ENCODE data around the gene ACTC1. TPM values are rescaled to one million over a fixed set of nuclear protein-coding genes. Genes with fewer than 3 reads are reported as not detected.

ACTC1 gene
- total and polyA plus RNA-seq, 9 donors = 0.59 to 22.6 (median 1.3) TPM; not detected in 2

DNA sequence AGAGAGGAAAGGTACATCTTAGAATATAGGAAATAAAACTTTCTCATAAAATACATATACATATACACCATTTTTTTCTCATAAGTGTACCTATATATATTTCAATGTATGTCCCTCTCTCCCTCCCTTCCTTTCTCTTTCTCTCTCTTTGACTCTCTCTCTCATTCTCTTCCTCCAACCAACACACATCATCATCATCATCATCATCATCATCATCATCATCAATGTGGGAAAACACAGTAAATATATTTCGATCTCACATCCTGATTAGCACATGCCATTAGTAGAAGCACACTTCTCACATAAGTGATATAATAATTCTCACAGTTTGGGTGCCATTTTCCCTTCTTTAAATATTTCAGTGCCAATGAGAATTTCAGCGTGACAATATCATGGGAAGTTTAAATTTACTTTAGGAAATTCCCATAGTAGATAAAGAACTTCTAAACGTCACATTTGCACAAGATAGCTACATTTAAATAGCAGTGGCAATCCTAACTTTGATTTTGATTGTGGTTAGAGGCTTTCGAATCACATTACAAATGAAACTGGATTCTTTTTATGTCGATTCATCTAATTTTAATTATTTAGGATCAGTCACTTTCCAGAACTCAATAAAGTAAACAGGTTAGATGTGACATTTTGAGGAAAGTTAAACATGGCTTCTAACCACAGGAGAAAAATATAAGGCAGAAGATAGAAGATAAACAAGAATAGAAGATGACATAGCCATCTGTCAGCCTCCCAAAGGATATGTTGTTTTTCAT, 33.0 kb upstream of the ACTC1 start:
- no peaks in the 10 kb centered on the region for H3K36me3 ChIP-seq
- H3K27me3 ChIP-seq = no peaks in the 10 kb centered on the region
- H3K9me3 ChIP-seq = no peaks in the 10 kb centered on the region
- intact Hi-C loops (cut with DNase I) = no loop called here
- 76 to 82% (median 76%) methylated on average over 5 of the region's 5 CpGs for WGBS, 3 donors
- DNase-seq = no peak
- no peaks in the 10 kb centered on the region for H3K4me1 ChIP-seq (ENCODE audit: insufficient read depth)
- no peak overlapping the region for H3K27ac ChIP-seq
- TF ChIP-seq POLR2A (IDR thresholded peaks at IDR 0.05) (no peak), EP300 (IDR thresholded peaks at IDR 0.05) (no peak)
- TF ChIP-seq, protein P1, sequence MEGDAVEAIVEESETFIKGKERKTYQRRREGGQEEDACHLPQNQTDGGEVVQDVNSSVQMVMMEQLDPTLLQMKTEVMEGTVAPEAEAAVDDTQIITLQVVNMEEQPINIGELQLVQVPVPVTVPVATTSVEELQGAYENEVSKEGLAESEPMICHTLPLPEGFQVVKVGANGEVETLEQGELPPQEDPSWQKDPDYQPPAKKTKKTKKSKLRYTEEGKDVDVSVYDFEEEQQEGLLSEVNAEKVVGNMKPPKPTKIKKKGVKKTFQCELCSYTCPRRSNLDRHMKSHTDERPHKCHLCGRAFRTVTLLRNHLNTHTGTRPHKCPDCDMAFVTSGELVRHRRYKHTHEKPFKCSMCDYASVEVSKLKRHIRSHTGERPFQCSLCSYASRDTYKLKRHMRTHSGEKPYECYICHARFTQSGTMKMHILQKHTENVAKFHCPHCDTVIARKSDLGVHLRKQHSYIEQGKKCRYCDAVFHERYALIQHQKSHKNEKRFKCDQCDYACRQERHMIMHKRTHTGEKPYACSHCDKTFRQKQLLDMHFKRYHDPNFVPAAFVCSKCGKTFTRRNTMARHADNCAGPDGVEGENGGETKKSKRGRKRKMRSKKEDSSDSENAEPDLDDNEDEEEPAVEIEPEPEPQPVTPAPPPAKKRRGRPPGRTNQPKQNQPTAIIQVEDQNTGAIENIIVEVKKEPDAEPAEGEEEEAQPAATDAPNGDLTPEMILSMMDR (IDR thresholded peaks at IDR 0.05) = no peak
- H3K4me3 ChIP-seq = no peak overlapping the region

DNA sequence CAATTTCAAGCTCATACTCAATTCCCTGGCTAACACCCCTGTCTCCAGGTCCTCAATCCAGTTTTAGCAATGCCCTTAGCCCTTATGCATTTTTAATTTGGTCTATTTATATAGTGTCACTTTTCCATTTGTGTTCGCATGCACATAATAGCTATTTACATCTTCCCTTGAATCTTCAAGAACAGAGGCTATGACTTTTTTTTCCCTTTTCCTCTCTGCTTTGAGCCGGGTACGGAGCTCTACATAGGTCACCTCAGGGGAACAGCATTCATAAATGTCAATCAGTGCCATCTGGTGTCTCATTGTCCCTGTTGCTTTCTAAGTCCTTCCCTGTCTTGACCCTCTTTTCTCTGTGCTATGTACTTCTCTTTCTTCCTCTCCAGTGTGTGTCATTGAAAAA, 26.5 kb upstream of the ACTC1 start:
- intact Hi-C loops (cut with DNase I) = no loop called here
- Histone ChIP-seq H3K4me1 (ENCODE audit: insufficient read depth) (no peaks in the 10 kb centered on the region), H3K27me3 (no peaks in the 10 kb centered on the region), H3K36me3 (no peaks in the 10 kb centered on the region), H3K27ac (no peak overlapping the region), H3K4me3 (no peak overlapping the region), H3K9me3 (no peaks in the 10 kb centered on the region)
- 64 to 75% (median 68%) methylated on average over 3 of the region's 3 CpGs for WGBS, 3 donors
- TF ChIP-seq EP300 (IDR thresholded peaks at IDR 0.05) (no peak), POLR2A (IDR thresholded peaks at IDR 0.05) (no peak)
- TF ChIP-seq, protein P1 (IDR thresholded peaks at IDR 0.05) = no peak
- DNase-seq = no peak

DNA sequence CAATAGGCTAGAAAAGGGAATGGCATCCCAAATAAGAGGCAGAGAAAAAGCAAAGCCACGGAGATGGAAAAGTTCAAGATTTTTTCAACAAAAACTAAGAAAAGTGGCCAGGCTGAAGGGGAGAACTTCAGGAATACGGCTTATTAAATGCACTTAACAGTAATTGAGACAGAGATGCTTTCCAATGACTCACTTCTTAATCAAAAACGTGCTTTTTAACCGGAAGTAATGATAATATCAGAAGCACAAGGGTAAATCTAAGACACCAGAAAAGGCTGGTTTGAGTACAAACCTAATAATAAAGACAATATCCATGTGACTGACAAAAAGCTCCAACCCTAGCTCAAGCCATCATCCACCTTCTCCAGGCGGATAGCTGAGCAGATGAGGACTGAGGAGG, 24.8 kb upstream of the ACTC1 start:
- no peak for TF ChIP-seq POLR2A (IDR thresholded peaks at IDR 0.05)
- TF ChIP-seq, protein P1 (IDR thresholded peaks at IDR 0.05) = no peak
- no peak for TF ChIP-seq EP300 (IDR thresholded peaks at IDR 0.05)
- WGBS, 3 donors = 69 to 78% (median 71%) methylated on average over 5 of the region's 5 CpGs

DNA sequence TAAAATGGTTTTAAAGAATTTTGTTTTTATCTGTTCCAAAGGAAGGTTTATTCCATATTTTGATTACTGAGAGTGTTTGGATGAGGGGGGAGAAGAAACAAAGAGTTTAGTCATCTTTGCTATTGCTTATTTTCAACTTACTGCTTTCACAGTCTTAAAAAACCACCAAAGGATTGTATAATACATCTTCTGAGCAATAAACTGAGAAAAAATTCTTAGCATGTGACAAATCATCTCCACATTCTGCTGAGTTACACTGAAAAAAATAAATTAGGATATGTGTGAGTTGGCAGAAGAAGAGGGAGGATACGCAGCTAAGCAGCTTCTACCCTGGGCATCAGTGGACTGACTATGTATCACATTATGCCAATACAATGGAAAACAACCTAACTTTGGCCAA, 23.2 kb upstream of the ACTC1 start:
- H3K27me3 ChIP-seq = no peaks in the 10 kb centered on the region
- H3K4me3 ChIP-seq = no peak overlapping the region
- DNase-seq = no peak
- H3K27ac ChIP-seq = no peak overlapping the region
- H3K9me3 ChIP-seq = no peaks in the 10 kb centered on the region
- H3K36me3 ChIP-seq = no peaks in the 10 kb centered on the region
- intact Hi-C loops (cut with DNase I) = no loop called here
- no peak for TF ChIP-seq EP300 (IDR thresholded peaks at IDR 0.05)
- TF ChIP-seq, protein P1 (IDR thresholded peaks at IDR 0.05) = no peak
- no peak for TF ChIP-seq POLR2A (IDR thresholded peaks at IDR 0.05)
- no peaks in the 10 kb centered on the region for H3K4me1 ChIP-seq (ENCODE audit: insufficient read depth)
- 74 to 93% (median 83%) methylated on average over 1 of the region's 1 CpG for WGBS, 3 donors

More for the DNA sequence above, 24.8 kb upstream of the ACTC1 start:
- DNase-seq = no peak
- no peak overlapping the region for H3K4me3 ChIP-seq
- H3K36me3 ChIP-seq = no peaks in the 10 kb centered on the region
- intact Hi-C loops (cut with DNase I) = no loop called here
- no peak overlapping the region for H3K27ac ChIP-seq
- H3K27me3 ChIP-seq = no peaks in the 10 kb centered on the region
- H3K9me3 ChIP-seq = no peaks in the 10 kb centered on the region
- H3K4me1 ChIP-seq (ENCODE audit: insufficient read depth) = no peaks in the 10 kb centered on the region

Data from ovary (tissue), 9 donors.